Medulla oblongata (tissue), 1 donor: ENCODE results near the gene PLCB1.

Source experiments
- DNase-seq: peaks from one replicate; pipeline ENCODE4 v3.0.0-alpha.2; 2015; ENCODE audit errors: extremely low spot score

PLCB1 gene

DNA sequence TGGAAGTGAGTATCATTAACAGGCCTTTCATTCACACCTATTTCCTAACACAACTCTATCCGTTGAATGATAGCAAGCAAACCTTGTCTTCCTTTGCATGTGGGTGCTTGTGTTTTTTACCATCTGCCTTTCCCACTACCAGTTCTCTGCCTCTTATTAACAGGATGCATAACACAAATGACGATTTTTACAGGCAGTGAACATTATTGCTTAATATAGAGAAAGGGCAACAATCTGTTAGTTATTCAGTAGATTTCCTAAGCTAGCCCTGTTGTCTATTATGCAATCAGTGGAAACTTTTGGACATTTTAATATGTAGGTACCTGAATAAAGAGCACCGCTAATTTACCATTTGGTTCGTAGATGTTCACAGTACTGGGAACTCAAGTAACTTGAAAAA lies 588.0 kb downstream of the PLCB1 start:
- no peak for DNase-seq

DNA sequence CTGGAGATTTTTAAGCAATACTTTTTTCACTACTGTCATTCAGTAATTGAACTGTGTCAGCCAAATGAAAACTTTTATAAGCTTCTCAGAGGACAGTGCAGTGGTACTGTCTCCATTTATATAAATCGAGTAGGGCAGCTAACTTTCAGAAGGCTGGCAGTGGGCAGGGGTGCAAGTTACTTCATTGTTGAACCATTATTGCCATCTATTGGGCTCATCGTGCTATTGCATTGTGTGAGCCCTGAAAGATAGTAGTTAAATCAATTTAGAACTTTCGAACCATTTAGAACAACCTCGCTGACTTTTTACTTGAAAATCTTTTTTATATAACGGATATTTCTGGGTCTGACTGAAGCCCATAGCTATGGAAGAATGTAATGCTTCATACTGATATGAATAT lies 589.0 kb downstream of the PLCB1 start:
- peak; percentile 71 for DNase-seq

DNA sequence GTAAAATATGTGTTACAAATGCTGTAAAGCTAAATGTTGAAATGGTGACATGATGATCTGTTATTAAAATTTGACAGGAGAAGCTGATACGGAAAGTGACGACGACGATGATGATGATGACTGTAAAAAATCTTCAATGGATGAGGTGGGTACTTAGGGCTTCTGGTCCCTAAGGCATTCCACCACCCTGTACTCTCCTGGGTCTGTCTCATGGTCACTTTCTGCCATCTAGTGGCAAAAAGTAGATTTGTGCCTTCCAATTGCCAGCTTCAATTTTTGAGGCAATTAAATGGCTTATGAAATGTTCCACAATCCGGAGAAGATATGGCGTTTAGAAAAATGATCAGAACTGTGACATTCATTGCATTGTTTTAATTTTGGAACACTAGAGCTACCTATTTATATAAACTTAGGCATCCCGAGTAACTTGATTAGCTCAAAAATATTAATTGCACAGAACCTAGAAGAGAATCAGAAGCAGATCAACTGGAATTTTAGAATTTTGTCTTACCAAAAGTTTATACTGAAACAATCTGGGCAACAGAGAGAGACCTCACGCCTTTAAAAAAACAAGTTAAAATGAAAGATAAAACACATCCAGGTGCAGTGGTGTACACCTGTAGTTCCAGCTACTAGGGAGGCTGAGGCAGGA lies 590.3 kb downstream of the PLCB1 start:
- peak; percentile 85 for DNase-seq

- DNase-seq = no peak
Measured at GRCh38 chr20:8723296-8723695, 591.2 kb downstream of the PLCB1 start.

- no peak for DNase-seq
Measured at GRCh38 chr20:8724884-8725283, 592.8 kb downstream of the PLCB1 start.

- DNase-seq = no peak
Measured at GRCh38 chr20:8726460-8726859, 594.4 kb downstream of the PLCB1 start.

DNA sequence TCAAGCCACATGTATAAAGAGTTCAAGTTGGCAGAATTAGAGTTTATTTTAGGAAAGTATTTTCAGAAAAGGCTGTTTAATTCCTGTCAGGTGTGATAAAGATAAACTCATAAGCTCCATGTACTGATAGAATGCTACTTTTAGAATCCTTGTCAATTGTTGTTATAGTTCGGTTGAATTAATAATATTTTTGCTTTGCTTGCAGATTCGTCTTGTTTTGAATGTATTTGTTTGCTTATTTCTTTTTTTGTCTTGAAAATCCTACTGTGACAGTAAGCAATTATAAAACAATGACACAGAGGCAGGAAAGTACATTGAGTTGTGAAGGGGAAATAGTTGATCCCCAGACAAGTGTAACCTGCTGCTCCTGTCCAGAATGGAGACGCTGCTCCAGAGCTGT lies 602.9 kb downstream of the PLCB1 start:
- DNase-seq = no peak

GRCh38 chr20:8735674-8736073 lies 603.6 kb downstream of the PLCB1 start:
- DNase-seq = no peak

DNA sequence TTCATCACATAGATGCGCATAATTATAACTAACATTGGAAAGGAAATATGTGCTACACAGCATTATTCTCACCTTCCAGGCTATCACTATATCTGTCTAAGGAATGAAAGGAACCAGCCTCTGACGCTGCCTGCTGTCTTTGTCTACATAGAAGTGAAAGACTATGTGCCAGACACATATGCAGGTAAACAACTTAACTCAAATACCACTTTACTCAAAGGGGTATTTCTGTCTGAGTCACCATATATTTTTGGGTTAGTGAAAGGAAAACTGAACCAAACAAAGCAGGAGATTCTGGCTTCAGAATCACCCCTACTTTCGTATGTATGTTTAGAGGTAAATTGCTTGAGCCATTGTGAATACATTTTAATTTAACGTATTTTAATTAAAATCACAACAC lies 608.2 kb downstream of the PLCB1 start:
- no peak for DNase-seq

DNA sequence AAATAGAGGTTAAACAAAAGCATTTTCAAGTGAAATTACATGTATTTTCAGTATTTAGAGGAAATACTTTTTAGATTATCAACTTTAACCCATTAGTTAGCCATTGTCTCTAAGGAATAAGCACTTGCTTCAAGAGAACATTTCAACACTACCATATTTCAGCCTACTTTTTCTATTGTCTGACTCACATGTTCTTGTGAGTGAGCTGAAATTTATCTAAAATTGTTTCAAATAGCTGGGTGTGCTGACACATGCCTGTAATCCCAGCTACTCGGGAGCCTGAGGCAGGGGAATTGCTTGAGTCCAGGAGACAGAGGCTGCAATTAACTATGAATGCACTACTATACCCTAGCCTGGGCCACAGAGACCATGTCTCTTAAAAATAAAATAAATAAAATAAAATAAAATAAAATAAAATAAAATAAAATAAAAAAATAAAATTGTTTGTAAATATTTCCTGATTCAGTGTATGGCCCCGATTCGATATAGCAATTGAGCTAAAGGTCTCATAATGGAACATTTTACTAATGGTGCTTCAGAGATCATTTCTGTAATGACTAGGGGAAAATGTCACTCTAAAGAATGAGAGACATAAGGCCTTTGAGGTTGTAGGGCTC lies 612.3 kb downstream of the PLCB1 start:
- DNase-seq = no peak

DNA sequence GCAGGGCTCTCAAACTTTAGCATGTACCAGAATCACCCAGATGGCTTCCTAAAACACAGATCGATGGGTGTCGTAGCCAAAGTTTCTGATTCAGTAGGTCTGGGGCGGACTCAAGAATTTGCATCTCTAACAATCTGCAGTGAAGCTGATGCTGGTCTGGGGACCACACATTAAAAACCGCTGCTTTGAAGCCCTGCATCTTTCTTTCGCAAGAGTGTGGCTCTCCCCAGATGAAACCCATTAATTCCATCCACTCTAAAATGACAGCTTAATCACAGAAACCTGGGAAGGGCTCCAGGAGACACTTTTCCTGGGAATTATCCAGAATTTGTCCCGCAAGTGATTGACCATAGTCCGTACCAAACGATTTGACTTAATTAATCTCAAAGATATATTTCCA lies 617.0 kb downstream of the PLCB1 start:
- no peak for DNase-seq

DNA sequence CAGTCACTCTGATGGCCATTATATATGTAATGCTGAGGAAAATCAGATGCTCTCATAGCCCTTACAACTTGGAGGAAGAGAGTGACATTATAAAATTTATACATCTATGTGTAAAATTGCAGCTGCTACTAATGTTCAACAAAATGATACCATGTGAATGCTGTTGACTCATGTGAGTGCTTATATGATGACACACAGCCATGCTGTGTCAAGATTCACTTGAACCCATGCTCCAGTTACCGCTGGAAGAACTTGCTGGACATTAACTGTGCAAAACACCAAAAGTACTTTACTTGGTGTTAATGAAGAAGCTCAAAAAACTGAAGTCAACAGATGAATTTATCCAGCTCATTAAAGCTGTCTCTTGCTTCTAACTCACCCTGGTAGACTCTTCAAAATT lies 617.9 kb downstream of the PLCB1 start:
- DNase-seq = no peak

GRCh38 chr20:8755340-8756118 lies 623.5 kb downstream of the PLCB1 start:
- no peak for DNase-seq

- DNase-seq = no peak
Measured at GRCh38 chr20:8756410-8756809, 624.3 kb downstream of the PLCB1 start.

DNA sequence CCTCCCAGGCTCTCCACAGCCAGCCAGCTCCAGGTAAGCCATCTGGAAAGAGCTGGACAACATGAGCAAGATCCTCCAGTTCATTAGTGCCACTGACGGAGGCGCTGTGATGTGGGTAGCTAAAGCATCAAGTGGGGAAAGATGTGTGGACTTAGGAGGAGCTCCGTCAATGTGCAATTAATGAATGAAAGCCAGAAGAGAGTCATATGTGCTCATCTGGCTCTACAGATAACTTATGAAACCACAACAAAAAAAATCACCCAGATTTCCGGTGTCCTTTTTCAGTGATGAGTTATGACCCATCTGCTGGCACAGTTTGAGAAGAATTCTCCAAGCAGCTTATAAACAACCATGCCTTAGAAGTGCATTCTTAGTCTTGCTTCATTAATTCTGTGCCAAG lies 625.1 kb downstream of the PLCB1 start:
- no peak for DNase-seq

DNA sequence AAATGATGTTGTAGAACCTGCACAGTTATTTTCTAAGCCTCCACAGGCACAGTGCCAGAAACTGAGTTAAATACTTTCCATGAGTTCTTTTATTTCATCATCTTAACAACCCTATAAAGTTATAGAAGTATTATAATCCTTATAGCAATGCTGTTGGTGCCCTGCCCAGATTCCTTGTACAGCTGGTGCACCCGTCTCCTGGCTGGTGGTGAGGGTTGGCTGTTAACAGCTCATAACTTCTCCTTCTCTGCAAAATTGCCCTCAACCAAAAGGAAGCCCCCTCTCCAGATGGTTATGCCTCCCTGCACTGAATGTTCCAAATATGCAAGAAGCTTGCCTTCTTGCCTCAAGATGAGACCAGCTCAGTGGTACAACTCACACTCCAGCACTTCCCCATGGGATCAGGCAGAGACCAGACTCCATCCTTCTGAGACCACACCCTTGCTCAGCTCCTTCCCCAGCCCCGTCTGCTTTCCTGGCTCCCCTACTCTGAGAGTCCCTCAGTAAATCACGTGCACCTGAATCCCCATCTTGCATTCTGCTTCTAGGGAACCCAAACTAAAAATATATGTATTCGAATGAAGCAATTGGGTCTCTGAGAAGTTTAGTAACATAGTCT lies 632.4 kb downstream of the PLCB1 start:
- DNase-seq = no peak

DNA sequence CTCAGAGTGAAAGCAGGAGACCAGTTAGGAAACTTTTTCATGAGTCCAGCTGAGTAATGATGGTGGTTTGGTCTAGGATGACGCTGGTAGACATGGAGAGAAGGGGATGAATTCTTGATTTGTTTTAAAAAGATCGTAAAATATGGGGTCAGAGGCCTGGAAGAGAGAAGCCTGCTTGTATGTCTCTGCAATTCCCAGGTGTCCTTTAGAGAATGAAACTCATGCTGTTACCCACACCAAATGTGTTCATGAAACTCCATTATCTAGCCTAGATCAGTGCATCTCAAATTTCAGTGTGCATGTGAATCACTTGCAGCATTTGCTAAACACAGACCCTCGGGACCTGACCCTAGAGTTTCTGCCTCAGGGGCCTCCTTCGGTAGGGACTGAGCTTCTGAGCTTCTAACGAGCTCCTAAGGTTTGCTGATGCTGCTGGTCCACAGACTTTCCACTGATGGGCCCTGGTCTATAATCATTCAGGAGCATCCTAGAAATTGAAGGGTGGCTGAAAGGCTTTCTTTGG lies 634.9 kb downstream of the PLCB1 start:
- DNase-seq = no peak

DNA sequence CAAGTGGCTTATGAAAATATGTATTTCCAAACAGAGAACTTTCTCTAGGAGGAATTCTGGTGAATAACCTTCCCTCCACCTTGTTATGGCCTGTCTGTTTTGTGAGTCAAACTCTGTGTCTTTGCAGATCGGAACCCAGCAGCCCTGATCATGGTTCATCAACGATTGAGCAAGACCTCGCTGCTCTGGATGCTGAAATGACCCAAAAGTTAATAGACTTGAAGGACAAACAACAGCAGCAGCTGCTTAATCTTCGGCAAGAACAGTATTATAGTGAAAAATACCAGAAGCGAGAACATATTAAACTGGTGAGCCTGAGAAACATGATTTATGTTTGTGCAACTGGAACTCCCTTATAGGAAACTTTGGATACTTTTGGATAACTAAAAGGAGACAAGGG lies 642.3 kb downstream of the PLCB1 start:
- DNase-seq = no peak

- no peak for DNase-seq
Measured at GRCh38 chr20:8777911-8778310, 645.8 kb downstream of the PLCB1 start.

DNA sequence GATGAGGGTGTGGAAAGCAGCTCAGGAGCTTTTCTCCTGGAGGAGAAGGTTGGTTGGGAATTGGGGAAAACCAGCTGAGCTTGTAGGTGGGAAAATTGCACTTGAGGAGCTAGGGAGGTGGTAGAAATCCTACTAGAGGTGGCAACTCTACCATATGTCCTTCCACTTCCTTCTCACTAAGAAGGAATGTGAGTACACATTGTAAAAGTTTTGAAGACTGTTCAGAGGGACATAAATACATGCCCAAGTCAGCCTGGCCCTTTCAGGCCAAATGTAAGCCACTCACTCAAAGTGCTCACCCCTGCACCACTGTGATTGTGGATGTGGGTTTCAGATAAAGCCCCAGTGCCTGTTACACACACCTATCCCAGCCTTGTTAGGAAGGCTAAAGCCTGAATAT lies 646.3 kb downstream of the PLCB1 start:
- no peak for DNase-seq

DNA sequence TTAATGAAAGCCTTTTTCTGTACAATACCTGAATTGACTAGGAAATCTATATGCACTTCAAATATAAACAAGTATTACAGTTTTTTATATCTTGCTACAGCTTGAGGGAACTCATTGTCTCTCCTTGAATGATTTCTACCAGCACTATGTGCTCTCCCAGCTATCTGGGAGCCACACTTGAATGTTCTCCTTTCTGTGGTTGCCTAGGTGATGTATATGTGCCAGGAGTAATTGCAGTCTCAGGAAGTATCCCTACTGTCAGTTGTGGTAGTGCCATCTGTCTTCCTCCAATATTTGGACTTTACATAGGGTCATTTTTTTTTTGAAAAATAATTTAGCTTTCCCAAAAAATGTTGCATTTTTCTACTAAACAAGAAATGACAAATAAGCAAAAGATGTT lies 648.8 kb downstream of the PLCB1 start:
- no peak for DNase-seq

GRCh38 chr20:8782804-8783203 lies 650.7 kb downstream of the PLCB1 start:
- no peak for DNase-seq

- DNase-seq = no peak
Measured at GRCh38 chr20:8783734-8784133, 651.7 kb downstream of the PLCB1 start.
